ENCODE results near the gene MDH1B.
A peak's percentile ranks its signal among the peaks of the same experiment; 100 is the strongest.
"Not testable (repeated sequence)": the region's sequence is repeated elsewhere in the genome, so short reads cannot be mapped to it uniquely, and the experiment has no call there.

The MDH1B gene

DNA sequence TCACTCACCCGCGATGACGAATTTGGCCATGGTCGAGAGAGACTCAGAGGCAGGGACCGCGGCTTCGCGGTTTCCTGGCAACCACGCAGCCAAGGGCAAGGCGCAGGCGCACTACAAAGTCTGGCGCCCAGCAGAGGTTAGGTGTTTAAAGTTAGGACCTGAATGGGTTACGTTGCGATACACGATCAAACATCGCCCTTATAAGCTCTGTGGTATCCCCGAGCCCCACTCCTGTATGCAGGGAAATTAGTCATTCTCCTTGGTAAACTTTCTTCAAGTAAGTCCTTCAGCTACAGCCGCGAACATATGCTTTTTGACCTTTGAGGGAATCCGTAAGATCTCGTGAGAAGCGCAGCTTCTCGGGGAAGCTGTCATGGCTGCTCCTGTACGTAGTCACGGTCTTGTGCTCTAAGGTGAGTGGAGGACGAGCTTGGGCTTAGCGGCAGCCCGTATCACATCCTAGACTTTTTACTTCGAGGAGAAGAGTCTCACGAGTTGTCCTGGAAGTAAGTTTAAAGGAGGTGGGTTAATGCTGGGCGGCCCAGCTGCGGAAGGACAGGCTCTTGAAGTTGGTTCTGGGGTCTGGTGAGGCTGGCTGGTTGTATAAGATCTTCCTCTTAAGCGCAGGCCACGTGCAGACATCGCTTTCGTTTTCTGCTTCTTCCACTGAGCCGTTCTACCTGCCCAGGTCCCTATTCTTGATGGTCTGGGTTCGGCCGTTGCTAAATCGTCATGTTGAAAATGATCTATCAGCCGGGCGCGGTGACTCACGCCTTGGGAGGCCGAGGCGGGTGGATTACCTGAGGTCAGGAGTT lies at the start of gene MDH1B, which contains the start of gene FASTKD2:
Gene MDH1B (minus strand): TSS at position 87 of the 815 bp plus-strand sequence. CDS start 57 bp downstream, at position 30.
Gene FASTKD2 (plus strand): TSS at position 365 of the 815 bp plus-strand sequence. CDS start 1,088 bp downstream, outside the sequence.
- peak; percentile 69 for DNase-seq

DNA sequence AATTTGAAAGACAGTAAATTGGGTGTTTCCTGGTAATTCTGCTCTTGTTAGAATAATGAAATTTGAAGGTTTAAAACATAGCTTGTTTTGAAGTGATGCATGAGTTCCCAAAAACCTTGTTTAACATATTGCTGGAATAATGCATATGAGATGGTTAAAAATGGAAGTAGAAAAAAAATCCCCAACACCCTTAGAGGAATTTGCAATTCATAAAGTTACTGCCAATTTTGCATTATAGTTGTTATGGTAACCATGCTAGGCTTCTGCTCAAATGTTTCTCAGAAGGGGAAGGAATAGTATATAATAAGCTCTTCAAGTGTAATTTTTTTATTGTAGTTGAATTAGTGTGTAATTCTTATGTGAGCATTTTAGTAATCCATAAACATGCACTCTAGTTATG lies 49.4 kb upstream of the MDH1B start:
- no peak for DNase-seq

DNA sequence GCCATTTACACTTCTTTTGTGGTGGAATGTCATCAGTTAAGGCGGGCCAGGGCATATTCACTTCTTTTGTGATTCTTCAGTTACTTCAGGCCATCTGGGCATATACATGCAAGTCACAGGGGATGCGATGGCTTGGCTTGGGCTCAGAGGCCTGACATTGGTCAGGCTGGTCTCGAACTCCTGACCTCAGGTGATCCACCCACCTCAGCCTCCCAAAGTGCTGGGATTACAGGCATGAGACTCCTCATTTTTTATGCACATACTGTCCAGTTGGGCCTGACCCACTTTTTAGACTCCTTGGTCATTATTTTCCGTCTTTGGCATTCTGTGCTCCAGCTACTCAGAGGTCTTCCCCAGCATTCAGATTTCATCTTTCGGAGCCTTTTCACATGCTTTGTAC lies 47.3 kb upstream of the MDH1B start:
- DNase-seq = not testable (repeated sequence)

DNA sequence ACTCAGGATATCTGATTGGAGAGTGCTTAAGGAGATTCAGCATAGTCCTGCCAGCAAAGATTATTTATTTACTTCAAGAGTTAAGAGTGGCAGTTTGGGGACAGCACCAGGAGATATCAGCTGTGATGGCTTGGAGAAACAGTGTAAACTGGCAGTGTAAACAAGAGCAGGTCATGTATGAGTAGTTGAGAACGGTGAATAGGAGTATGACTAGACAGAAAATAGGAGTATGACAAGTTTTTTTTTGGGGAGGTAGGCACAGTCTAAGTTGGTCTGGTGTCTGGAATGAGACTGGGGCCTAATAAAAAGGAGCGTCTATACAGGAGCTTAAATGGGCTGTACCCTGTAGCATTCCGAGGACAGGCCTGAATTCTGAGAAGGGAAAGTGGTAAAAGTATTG lies 42.5 kb upstream of the MDH1B start:
- not testable (repeated sequence) for DNase-seq

DNA sequence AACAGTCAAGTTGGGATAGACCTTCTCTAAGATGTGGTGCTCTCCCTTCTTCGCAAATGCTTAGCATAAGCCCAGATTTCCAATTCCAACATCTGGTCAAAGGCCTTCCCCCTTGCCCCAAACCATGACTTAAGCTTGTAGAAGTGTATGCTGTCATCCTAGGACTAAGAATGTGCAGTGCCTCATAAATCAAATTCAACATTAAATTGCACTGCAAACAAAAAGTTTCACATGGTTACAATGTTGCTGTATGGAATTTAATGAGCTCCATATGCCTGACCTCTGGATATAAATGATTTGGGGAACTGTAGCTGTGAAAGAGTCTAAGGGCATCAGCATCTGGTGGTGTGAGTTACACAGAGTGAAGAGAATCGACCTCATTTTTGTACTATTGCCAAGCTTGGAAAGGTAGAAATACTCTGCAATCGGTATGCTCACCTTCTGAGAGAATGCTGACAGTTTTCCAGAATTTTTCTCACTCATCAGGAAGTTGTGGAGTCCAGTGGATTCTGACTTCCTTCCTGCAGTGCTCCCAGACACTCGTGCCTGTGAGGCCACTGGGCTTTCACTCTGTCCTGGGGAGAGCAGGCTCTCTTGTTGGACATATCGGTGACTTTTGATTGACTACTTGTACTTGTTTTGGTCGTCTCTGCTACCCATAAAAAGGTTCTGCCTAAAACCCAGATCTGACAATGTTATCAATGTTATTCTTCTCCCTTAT lies 40.9 kb upstream of the MDH1B start:
- DNase-seq = no peak

DNA sequence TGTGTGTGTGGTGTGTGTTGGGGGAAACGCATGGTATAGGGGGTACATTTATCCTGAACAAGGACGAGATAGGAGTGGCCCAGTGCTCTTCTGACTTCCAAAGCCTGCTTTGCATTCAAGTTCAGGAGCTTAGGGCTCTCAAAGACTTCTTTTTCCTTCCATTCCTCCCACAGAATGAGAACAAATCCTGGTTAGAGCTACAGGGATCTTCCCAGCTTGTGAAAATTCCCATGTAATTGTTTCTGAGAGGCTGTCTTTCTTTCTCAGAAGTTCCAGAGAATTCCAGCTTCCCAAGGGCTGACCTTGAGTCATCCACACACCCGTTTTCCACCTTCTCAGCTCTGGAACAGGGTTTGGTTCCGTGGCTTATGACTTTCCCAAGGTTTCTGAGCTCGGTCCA lies 39.2 kb upstream of the MDH1B start:
- DNase-seq = no peak

DNA sequence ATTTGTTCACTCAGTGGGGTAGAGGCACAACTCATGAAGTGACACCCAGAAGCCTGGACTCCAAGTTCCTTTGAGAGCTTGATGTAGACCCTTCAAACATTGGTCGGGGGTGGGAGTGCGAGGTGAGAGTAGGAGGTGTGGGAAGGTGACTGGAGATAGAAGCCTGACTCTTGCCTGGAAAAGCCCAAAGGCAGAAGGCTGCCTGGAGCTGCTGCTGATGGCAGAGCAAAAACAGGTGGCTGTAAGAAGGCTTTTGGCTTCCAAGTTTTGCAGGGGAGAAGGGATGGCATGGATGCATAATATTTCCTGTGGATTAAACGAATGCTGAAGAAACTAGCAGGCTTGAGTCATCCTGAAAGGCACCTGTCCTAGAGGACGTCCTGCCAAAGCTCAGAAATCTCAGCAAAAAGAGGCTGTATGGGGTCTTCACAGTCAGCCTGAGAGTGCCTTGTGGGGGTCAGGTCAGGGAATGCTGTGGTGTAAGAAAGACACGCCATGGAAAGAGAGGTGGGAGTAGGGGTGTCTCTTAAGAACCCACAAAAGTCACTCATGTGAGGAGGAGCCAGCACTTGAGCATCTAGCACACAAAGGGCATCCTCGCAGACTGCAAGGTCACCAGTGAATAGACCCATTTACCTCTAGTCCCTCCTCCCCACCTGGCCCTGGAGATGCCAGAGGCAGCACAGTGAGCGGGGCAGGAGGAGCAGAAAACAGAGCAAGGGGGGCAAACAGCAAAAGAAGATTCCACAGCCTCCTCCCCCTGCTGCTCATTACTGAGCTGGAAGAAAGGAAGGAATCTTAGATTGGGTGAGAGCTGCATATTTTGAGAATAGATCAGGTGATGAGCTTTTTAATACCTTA lies 37.8 kb upstream of the MDH1B start:
- DNase-seq = no peak

DNA sequence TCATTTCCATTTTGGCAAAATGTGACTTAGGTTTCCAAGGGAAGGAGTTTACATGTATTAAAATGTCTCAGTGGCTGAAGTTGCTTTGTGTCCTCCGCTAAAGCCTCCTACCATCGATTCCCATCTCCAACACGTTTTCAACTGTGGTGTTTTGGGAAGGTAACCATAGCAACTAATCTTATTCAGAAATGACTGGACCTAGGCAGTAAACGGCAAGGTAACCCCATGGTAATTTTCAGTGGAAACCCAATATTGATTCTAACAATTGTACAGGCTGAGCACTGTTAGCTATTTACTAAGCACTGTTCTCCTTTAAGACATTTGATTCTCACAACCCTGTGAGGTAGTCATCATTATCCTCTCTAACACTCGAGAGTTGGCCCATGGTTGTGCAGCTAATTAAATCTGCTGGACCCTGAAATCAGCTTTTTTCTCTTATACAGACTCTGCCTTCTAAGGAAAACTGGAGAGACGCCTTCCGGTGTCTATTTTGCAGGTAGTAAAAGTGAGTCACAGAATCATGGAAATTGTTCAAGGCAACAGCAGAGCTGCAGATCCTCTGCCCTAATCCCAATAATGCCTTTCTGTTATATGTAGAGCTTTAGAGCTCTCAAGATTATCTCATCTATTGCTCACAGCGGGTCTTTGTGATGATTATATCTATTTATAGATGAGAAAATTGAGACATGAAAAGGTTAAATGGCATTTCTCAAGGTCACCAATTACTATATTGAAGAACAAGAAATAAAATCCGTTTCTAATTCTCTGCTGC lies 36.5 kb upstream of the MDH1B start:
- DNase-seq = no peak

DNA sequence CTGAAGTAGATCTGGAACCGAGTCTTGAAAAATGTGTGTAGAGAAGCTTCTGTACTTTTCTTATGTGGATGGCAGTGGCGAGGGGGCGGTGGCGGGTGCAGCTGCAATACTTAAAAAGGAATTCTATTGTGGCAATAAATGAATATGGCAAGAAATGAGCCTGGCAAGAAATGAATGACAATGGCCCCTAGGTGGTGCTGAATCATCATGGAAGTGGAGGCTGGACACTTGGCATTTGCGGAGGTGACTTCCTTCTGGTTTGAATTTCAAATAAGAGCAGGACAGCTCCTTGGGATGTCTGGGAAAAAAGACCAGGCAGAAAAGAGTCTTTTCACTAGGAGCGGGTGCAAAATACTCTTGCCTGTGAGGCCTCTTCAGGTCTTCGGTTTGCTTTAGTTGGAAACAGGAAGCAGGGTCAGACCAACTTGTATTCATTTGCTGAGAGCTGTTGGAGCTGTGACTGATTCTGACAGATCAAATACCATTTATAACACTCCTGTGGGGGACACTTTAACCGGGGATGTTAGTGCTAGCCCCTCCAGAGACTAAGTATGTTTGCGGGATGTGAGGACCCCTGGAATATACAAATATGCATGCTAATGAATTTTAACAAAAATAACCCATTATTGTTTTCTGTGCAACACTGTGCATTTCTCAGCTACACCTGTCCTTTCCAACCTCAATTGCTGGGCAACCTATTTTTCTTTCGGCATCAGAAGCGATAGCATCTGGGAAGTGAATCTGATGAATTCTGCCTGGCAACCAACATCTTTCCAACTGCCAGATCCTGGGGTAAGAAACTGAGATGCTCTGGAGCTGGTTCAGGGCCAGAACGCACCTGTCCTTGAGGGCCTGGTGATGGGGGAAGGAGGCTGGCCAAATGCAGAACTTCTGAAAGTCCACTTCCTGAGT lies 35.6 kb upstream of the MDH1B start:
- DNase-seq = no peak

DNA sequence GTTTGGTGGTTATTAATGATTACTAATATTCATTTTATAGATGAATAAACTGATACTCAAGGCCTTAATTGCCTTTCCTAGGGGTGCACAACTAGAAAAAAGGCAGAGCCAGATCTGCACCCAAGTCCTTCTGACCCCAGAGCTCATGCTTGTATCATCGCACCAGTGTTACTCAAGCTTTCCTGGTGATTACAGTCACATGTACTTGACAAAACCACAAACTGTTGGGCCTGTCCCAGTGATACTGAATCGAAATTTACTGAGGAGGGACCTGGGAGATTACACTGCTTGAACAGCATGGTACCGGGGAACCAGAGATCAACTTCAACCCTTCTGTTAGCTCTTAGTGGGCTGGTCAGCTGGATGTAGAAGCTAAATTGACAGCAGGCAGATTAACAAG lies 34.0 kb upstream of the MDH1B start:
- no peak for DNase-seq

DNA sequence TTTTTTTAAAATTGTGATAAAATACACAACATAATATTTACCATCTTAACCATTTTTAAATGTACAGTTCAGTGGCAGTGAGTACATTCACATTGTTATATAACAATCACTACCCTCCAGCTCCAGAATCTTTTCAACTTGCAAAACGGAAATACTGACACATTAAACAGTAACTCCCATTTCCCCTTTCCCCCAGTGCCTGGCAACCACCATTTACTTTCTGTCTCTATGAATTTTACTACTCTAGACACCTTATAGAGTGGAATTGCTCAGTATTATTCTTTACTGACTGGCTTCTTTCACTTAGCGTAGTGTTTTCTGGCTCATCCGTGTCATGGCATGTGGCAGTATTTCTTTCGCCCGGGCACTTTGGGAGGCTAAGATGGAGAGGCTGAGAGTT lies 32.9 kb upstream of the MDH1B start:
- no peak for DNase-seq

DNA sequence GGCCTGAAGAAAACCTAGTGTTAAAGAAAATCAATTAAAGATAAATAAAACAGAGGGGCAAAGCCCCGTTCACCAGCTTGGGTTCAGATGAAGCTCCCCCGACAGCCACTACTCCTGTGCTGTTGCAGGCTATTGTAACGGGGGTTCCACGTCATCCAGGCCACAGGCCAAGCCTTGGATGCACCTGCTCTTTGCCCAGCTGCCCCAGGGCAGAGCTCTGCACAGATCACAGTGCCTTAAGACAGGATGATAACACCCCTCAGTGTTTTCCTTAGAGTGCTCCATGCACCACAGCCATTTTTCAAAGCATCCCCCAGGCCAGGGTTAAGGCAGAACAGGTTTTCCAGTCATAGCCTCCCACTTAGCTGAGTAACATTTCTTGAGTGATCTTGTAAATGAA lies 32.2 kb upstream of the MDH1B start:
- DNase-seq = no peak

DNA sequence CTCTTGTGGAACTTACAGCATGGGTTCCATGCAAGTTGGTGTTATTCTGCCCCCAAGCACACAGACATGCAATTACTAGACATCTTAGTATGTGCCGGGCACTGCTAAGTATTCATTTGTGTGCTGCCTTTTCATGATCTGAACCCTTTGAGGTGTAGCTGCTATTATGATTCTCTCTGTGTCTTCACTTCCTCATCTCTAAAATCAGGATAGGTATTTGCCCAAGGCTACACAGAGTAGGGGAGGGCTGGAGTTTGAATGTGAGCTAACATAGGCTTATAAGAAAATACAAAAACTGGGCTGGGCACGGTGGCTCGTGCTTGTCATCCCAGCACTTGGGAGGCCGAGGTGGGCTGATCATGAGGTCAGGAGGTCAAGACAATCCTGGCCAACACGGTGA lies 27.5 kb upstream of the MDH1B start:
- no peak for DNase-seq

DNA sequence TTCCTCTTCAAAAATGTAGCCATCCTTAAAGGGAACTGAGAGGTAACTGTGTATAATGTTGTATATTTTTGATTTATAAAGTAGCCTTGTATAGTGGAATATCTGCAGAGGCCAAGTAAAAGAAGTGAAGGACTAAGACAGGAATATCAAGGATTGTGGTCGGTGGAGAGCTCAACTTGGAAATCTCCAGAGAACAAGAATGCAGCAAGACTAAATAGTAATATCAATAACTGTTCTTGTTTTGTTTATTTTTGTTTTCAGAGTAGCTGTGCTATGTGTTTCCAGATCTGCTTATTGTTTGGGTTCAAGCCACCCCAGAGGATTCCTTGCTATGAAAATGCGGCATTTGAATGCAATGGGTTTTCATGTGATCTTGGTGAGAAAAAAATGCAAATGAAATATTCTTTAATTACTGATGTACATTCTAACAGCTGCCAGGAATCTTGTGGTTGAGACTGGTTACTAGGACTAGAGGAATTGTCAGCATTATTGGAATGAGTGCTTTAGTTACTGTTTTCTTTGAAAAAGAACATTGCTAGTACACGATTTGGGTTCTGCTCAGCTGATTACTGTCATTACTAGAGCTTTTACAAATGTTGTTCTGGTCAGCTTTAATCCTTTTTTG lies 25.3 kb upstream of the MDH1B start:
- no peak for DNase-seq

DNA sequence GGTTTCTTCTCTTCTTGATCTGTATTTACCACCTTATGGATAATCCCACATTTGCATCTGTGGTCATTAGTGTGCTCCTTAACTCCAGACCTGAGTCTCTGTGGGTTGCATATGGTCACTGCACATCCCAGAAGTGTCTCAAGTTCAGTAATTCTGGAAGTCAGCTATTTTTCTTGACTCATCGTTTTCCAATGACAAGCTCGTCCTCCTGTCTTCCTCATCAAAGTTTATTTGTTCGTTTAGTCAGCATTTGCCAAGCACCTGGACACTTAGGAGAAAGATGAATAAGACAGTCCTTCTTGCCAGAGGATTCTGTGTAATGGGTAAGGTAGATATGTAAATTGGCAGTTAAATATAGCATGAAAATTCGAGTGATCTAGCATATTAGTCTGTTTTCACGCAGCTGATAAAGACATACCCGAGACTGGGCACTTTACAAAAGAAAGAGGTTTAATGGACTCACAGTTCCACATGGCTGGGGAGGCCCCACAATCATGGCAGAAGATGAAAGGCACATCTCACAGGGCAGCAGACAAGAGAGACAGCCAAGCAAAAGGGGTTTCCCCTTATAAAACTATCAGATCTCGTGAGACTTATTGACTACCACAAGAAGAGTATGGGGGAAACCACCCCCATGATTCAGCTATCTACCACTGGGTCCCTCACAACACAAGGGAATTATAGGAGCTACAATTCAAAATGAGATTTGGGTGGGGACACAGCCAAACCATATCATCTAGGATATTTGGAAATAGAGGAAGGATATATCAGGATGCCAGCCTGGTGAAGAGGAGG lies 19.6 kb upstream of the MDH1B start:
- DNase-seq = no peak

DNA sequence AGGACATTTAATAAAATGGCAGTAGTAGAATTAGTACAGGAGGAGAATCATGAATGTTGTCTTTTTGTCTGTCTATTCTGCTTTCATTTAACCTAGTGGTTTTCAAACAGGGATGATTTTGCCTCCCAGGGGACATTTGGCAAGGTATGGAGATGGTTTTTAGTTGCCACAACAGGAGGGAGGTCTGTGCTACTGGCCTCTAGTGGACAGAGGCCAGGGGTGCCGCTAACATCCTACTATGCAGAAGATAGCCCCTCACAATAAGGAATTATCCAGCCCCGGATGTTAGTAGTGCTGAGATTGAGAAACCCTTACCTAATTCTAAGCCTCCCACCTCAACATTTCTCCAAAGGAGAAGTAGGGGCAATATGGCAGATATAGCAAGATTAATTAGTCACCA lies 18.6 kb upstream of the MDH1B start:
- DNase-seq = no peak

DNA sequence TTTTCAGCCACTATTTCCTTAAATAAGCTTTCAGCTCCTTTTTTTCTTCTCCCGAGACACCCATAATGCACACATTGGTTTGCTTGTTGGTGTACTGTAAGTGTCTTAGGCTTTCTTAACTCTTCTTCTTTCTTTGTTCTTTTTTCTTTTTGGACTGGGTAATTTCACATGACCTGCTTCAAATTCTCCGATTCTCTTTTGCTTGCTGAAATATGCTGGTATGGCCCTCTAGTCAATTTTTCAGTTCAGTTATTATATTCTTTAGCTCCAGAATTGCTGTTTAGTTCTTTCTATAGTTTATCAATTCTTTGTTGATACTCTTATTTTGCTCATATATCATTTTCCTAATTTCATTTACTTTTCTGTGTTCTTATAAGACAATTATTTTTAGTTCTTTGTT lies 15.5 kb upstream of the MDH1B start:
- no peak for DNase-seq

DNA sequence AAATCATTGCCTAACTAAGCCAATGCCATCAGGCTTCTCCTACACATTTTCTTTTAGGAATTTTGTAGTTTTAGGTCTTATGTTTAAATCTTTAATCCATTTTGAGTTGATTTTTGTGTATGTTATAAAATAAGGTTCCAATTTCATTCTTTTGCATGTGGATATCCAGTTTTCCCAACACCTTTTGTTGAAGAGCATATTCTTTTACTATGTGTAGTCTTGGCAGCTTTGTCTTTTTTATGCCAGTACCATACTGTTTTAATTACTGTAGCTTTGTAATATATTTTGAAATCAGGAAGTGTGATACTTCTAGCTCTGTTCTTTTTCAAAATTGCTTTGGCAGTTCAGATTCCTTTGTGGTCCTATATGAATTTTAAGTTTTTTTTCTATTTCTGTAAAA lies 11.3 kb upstream of the MDH1B start:
- no peak for DNase-seq

DNA sequence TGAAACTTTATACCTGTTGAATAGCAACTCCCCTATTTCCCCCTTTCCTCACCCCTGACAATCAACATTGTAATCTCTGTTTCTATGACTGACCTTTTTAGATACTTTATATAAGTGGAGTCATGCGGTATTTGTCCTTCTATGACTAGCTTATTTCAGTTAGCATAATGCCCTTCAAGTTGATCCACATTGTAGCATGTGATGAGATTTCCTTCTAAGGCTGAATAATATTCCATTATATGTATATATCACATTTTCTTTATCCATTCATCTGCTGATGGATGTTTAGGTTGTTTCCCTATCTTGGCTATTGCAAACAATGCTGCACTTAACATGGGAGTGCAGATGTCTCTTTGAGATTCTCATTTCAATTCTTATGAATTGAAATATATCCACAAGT lies 9.7 kb upstream of the MDH1B start:
- DNase-seq = no peak
